HG03175 (cell line): ENCODE data around the gene AVL9.
"Not testable (repeated sequence)": the region's sequence is repeated elsewhere in the genome, so short reads cannot be mapped to it uniquely, and the experiment has no call there.

Experiments used
- ATAC-seq: cut with Tn5 transposase; IDR thresholded peaks from one replicate; pipeline ENCODE4 v1.9.1; 2021; ENCODE audit warnings: mild to moderate bottlenecking, moderate library complexity; ENCODE audit not compliant: unreplicated experiment

AVL9 gene

GRCh38 chr7:32586291-32587221 lies 91.3 kb downstream of the AVL9 start:
- ATAC-seq, result no peak

GRCh38 chr7:32587411-32587948 lies 92.2 kb downstream of the AVL9 start:
- ATAC-seq, result no peak

GRCh38 chr7:32588657-32589056 lies 93.4 kb downstream of the AVL9 start:
- ATAC-seq, result peak; percentile 43

- no peak for ATAC-seq
Observed at GRCh38 chr7:32591938-32592337, 96.6 kb downstream of the AVL9 start.

- ATAC-seq, result no peak
Observed at GRCh38 chr7:32592701-32593100, 97.4 kb downstream of the AVL9 start.

GRCh38 chr7:32594965-32595490 lies 99.7 kb downstream of the AVL9 start:
- no peak for ATAC-seq

GRCh38 chr7:32601196-32601595 lies 105.9 kb downstream of the AVL9 start:
- not testable (repeated sequence) for ATAC-seq

GRCh38 chr7:32602470-32602869 lies 107.2 kb downstream of the AVL9 start:
- ATAC-seq, result no peak

GRCh38 chr7:32603492-32603891 lies 108.2 kb downstream of the AVL9 start:
- not testable (repeated sequence) for ATAC-seq

GRCh38 chr7:32604047-32604446 lies 108.8 kb downstream of the AVL9 start:
- ATAC-seq, result not testable (repeated sequence)

GRCh38 chr7:32605032-32605431 lies 109.7 kb downstream of the AVL9 start:
- no peak for ATAC-seq

GRCh38 chr7:32609463-32609862 lies 114.2 kb downstream of the AVL9 start:
- ATAC-seq, result no peak

- no peak for ATAC-seq
Observed at GRCh38 chr7:32611201-32612099, 116.2 kb downstream of the AVL9 start.

- no peak for ATAC-seq
Observed at GRCh38 chr7:32616625-32617024, 121.3 kb downstream of the AVL9 start.

- ATAC-seq, result no peak
Observed at GRCh38 chr7:32618470-32618869, 123.2 kb downstream of the AVL9 start.

- no peak for ATAC-seq
Observed at GRCh38 chr7:32618987-32619386, 123.7 kb downstream of the AVL9 start.

- ATAC-seq, result not testable (repeated sequence)
Observed at GRCh38 chr7:32619416-32619815, 124.1 kb downstream of the AVL9 start.

- no peak for ATAC-seq
Observed at GRCh38 chr7:32631021-32631420, 135.7 kb downstream of the AVL9 start.

GRCh38 chr7:32631590-32632497 lies 136.6 kb downstream of the AVL9 start:
- ATAC-seq, result not testable (repeated sequence)

GRCh38 chr7:32633446-32633845 lies 138.2 kb downstream of the AVL9 start:
- not testable (repeated sequence) for ATAC-seq
